K562 (cell line): ENCODE data around the gene PLP2. TPM values are rescaled to one million over a fixed set of nuclear protein-coding genes. Genes with fewer than 3 reads are reported as not detected.

ENCODE experiments used
- ATAC-seq: fragments of 200-7000 bp; cut with Tn5 transposase; 3 replicates; pipeline ENCODE4 v1.9.1; 2020; ENCODE audit warnings: moderate library complexity
- BruUV-seq: library from RNA; stranded (reverse); fragments of 400-500 nt; replicated peaks from 2 replicates; lab custom pipeline; 2021; lab: Mats Ljungman, UMichigan
- CTCF ChIA-PET: fragments of 300-600 bp; formaldehyde crosslinking; extraction: SDS; loops from one replicate; lab custom pipeline; 2021; ENCODE audit warnings: low intra/inter-chr PET ratio; lab: Yijun Ruan, JAX
- POLR2A ChIA-PET: fragments of 300-600, 350-650 bp; sonication (Branson Sonifier 250); formaldehyde crosslinking; extraction: SDS; loops from one replicate; lab custom pipeline; 2021; ENCODE audit warnings: antibody characterized with exemption, inconsistent platforms; lab: Yijun Ruan, JAX
- DNase-seq, 4 experiments: peaks; one replicate each; pipeline versions ENCODE4 v3.0.0 to v3.0.0-alpha.2; 2011 to 2018; ENCODE audit warnings: low spot score in 3 of 4, mixed read lengths in 3 of 4; ENCODE audit errors: extremely low read depth in 1 of 4
- FAIRE-seq: peaks from 2 replicates; lab custom pipeline; 2011; peaks lifted over from hg19 to GRCh38; lab: Jason Lieb, UNC
- H2AFZ ChIP-seq: 2 replicates; pipeline ENCODE4 v1.6.0; 2011; ENCODE audit warnings: low read depth, low read length, control low read depth, inconsistent platforms
- H3K27ac ChIP-seq: fragments of 200-600 bp; 3 replicates; pipeline ENCODE4 v1.8.0; 2011; ENCODE audit warnings: low read depth, mild to moderate bottlenecking, control low read depth, inconsistent platforms, low read length, moderate library complexity, mixed read lengths; ENCODE audit errors: extremely low read depth
- H3K27me3 ChIP-seq, 2 experiments: fragments of 300-600 bp in 1 of 2; 2 replicates in 1 of 2; 3 replicates in 1 of 2; pipeline versions ENCODE4 v1.6.0 to v1.8.0; 2011; ENCODE audit warnings: inconsistent platforms in 2 of 2, low read length in 2 of 2, mild to moderate bottlenecking in 1 of 2, mixed read lengths in 1 of 2, moderate library complexity in 1 of 2; ENCODE audit not compliant: control insufficient read depth in 2 of 2, insufficient read depth in 2 of 2
- H3K36me3 ChIP-seq: fragments of 300-600 bp; 3 replicates; pipeline ENCODE4 v1.8.0; 2011; ENCODE audit warnings: mild to moderate bottlenecking, low read length, inconsistent platforms; ENCODE audit not compliant: control insufficient read depth, insufficient read depth
- H3K4me1 ChIP-seq, 2 experiments: fragments of 200-600 bp in 1 of 2; replicated peaks in 1 of 2; 2 replicates in 1 of 2; 3 replicates in 1 of 2; pipeline versions ENCODE4 v1.5.1 to v1.8.0; 2011; ENCODE audit warnings: inconsistent platforms in 2 of 2, low read length in 2 of 2, mild to moderate bottlenecking in 1 of 2, mixed read lengths in 1 of 2, moderate library complexity in 1 of 2; ENCODE audit not compliant: control insufficient read depth in 2 of 2, insufficient read depth in 2 of 2
- H3K4me2 ChIP-seq: 2 replicates; pipeline ENCODE4 v1.6.1; 2011; ENCODE audit warnings: low read length, control low read depth, inconsistent platforms, mixed read lengths; ENCODE audit not compliant: insufficient read depth
- H3K4me3 ChIP-seq: fragments of 200-600 bp; sonication (generic), shearing (Covaris generic); 2 replicates; pipeline ENCODE4 v1.5.1; 2016; ENCODE audit warnings: control low read depth, inconsistent platforms
- H3K79me2 ChIP-seq: fragments of 200-600 bp; 3 replicates; pipeline ENCODE4 v1.8.0; 2011; ENCODE audit warnings: low read length, inconsistent platforms; ENCODE audit not compliant: control insufficient read depth, insufficient read depth
- H3K9ac ChIP-seq, 2 experiments: 2 replicates each; pipeline versions ENCODE4 v1.6.0 to v1.6.1; 2011; ENCODE audit warnings: low read depth in 2 of 2, low read length in 2 of 2, control low read depth in 1 of 2, inconsistent platforms in 1 of 2, mild to moderate bottlenecking in 1 of 2, mixed read lengths in 1 of 2; ENCODE audit not compliant: insufficient read depth in 1 of 2
- H3K9me1 ChIP-seq: one replicate; pipeline ENCODE4 v1.6.0; 2011; ENCODE audit warnings: inconsistent platforms, mild to moderate bottlenecking, low read length, moderate library complexity; ENCODE audit not compliant: control insufficient read depth, insufficient read depth
- H3K9me3 ChIP-seq: replicated peaks from 2 replicates; pipeline ENCODE4 v1.5.1; 2011; ENCODE audit warnings: low read depth, low read length, inconsistent platforms; ENCODE audit not compliant: control insufficient read depth, insufficient read depth
- H4K20me1 ChIP-seq: replicated peaks from 2 replicates; pipeline ENCODE4 v1.6.1; 2011; ENCODE audit warnings: low read length, inconsistent platforms, mixed read lengths; ENCODE audit not compliant: control insufficient read depth, insufficient read depth
- ADNP ChIP-seq: fragments of 200-800 bp; sonication (Bioruptor generic); IDR thresholded peaks from 2 replicates; pipeline ENCODE4 v1.6.1; 2016; ENCODE audit warnings: missing genetic modification characterization, missing compliant biosample characterization
- ATF7 ChIP-seq: fragments of 450-650 bp; IDR thresholded peaks from 2 replicates; pipeline ENCODE4 v1.7.1; 2014; ENCODE audit warnings: mild to moderate bottlenecking, moderate library complexity
- ELF4 ChIP-seq: fragments of 450-650 bp; formaldehyde crosslinking; IDR thresholded peaks from 2 replicates; pipeline ENCODE4 v1.4.0; 2022; ENCODE audit warnings: missing genetic modification characterization
- ESRRA ChIP-seq: fragments of 450-650 bp; IDR thresholded peaks from 2 replicates; pipeline ENCODE4 v1.6.1; 2014; ENCODE audit warnings: low read depth, mild to moderate bottlenecking, moderate library complexity, borderline replicate concordance
- GABPA ChIP-seq: fragments of 200-800 bp; sonication (Bioruptor generic); conservative IDR thresholded peaks from 2 replicates; pipeline ENCODE4 v1.6.1; 2016; ENCODE audit warnings: low read depth, missing genetic modification characterization, missing compliant biosample characterization
- NBN ChIP-seq: fragments of 450-650 bp; IDR thresholded peaks from 2 replicates; pipeline ENCODE4 v1.6.1; 2016; ENCODE audit warnings: low read depth, mild to moderate bottlenecking
- PML ChIP-seq: IDR thresholded peaks from 2 replicates; pipeline ENCODE4 v1.6.1; 2012; ENCODE audit warnings: low read length, inconsistent platforms
- SMARCB1 ChIP-seq: IDR thresholded peaks from 2 replicates; pipeline ENCODE4 v1.6.1; 2011; ENCODE audit warnings: improper control_type of control experiment, low read depth; ENCODE audit not compliant: insufficient read length
- ZFP30 ChIP-seq: fragments of 250-450 bp; sonication (Bioruptor Pico); IDR thresholded peaks from 2 replicates; pipeline ENCODE4 v1.8.0; 2022; ENCODE audit warnings: moderate library complexity, mild to moderate bottlenecking, inconsistent platforms, borderline replicate concordance
- ZFP36 ChIP-seq: fragments of 150-350 bp; IDR thresholded peaks from 2 replicates; pipeline ENCODE4 v1.6.1; 2018; ENCODE audit warnings: low read length, low read depth; ENCODE audit not compliant: partially characterized antibody
- ZHX1 ChIP-seq: fragments of 150-350 bp; conservative IDR thresholded peaks from 2 replicates; pipeline ENCODE4 v1.6.1; 2014; ENCODE audit warnings: low read length
- ZNF24 ChIP-seq: fragments of 450-650 bp; IDR thresholded peaks from 2 replicates; pipeline ENCODE4 v1.6.1; 2016
- WGBS: fragments of 100-300 bp; shearing (Covaris generic); methylation state at CpG from one replicate; pipeline ENCODE4 v1.1.6; 2016; ENCODE audit warnings: low coverage, mixed read lengths; ENCODE audit not compliant: insufficient coverage; ENCODE audit errors: missing lambda C conversion rate; 5-methylcytosine and 5-hydroxymethylcytosine counted together
- in situ Hi-C: fragments of 300-500 bp; cut with MboI; formaldehyde crosslinking; loops from 4 replicates; pipeline ENCODE4 v1.15.0; 2018; ENCODE audit warnings: inconsistent platforms, mixed read lengths
- intact Hi-C: fragments of 100-400 bp; cut with micrococcal nuclease; formaldehyde crosslinking; loops from 2 replicates; pipeline ENCODE4 v1.14.2; 2022
- polyA plus RNA-seq, 8 experiments: library from polyadenylated mRNA; depleted of rRNA in 4 of 8; stranded (reverse) in 5 of 8; unstranded in 3 of 8; fragments of >200 nt; fragmentation: Nextera tagmentation in 2 of 8; fragmentation: Illumina TruSeq in 1 of 8; extraction: Ambion mirVana in 2 of 8; extraction: Trizol in 1 of 8; gene quantifications; 2 replicates each; pipeline versions ENCODE4 v1.2.1 to v1.2.3, GENCODE V29; 2011 to 2014; ENCODE audit warnings: inconsistent platforms in 1 of 8, missing spikeins in 1 of 8
- total RNA-seq, 7 experiments: library from RNA; depleted of rRNA in 6 of 7; stranded (reverse); fragments of >200 nt in 6 of 7; fragmentation: Illumina TruSeq in 2 of 7; extraction: Trizol in 2 of 7; gene quantifications; 2 replicates each; pipeline versions ENCODE4 v1.2.1 to v1.2.3, GENCODE V29; 2011 to 2021; ENCODE audit warnings: low replicate concordance in 1 of 7
- TF ChIP-seq, protein P1 (sequence below): sonication (generic); formaldehyde crosslinking; IDR thresholded peaks from 2 replicates; pipeline ENCODE4 v1.8.0; 2023; ENCODE audit warnings: missing genetic modification reagents, mild to moderate bottlenecking, borderline replicate concordance

PLP2 gene
- total and polyA plus RNA-seq, 9 of the 15 experiments (the other 6 are each of a cell fraction or from before 2014, with no cell fraction given), result 34.7 to 236 (median 112) TPM

DNA sequence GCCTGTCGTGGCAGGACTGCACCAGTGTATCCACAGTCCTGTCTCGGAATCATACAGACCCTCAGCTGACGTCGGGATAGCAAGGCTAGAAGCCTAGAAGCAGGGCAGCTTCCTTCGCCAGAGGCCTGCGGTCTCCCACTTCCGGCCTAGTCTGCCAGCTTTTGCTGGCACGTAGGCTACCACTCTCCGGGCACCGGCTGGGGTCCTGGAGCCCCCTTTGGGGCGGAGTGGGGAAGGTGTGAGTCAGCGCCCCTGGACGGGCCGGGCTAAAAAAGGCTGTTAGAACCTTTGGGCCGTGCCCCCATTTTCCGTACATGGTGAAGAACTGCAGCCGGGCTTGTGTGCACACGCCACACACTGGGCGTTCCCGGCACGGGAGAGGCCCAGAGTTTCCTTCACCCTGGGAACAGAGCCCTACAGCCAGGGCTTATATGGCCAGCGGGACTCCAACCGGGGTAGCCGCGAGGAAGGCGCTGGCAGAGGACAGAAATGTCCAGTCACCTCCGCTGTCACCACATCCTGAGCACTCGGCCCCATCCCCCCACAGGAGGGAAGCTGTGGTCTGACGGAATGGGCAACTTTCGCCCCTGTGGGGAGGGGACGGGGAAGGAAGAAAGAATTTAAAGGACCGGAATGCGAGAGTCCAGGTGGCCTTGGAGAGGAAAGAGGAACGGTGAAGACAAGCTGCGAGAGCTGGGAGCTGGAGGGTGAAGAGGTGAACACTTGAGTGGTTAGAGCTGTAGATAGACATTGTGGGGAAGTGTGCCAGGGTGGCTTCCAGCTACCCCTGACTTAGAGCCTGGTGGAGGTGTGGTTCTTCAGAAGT lies 4.6 kb upstream of the PLP2 start:
- H3K4me2 ChIP-seq, result peak overlapping the region; percentile 81
- H3K9me1 ChIP-seq, result no peaks in the 10 kb centered on the region
- FAIRE-seq (peak; percentile 94), DNase-seq (peak; percentile 45 to 78 (median 56)), ATAC-seq (peak; percentile 61)
- intact Hi-C loops (no loop called here), in situ Hi-C loops (no loop called here)
- no peaks in the 10 kb centered on the region for H3K36me3 ChIP-seq
- H3K4me1 ChIP-seq, result peaks cover 41 to 63% of the 10 kb centered on the region in 2 experiments
- H3K9ac ChIP-seq, result peak overlapping the region; percentile 87 to 89
- peaks cover 17% of the 10 kb centered on the region; the same call in 2 of the 3 replicates for H3K79me2 ChIP-seq
- no peaks in the 10 kb centered on the region for H4K20me1 ChIP-seq
- POLR2A ChIA-PET, result interaction anchor here (0.5 to 2.1 kb wide), 6 partner anchors 9 to 1031 kb away, joined by 3 to 8 read pairs (median 3); no protein-coding TSS in a partner anchor
- 6% methylated on average over 27 of the region's 35 CpGs for WGBS
- H3K4me3 ChIP-seq, result peak overlapping the region; percentile 26
- no peaks in the 10 kb centered on the region for H3K9me3 ChIP-seq
- peak overlapping the region; percentile 86 for H2AFZ ChIP-seq
- BruUV-seq, result TSS peak; percentile 85
- CTCF ChIA-PET, result no interaction called here
- H3K27ac ChIP-seq, result peak overlapping the region; percentile 86
- H3K27me3 ChIP-seq, result no peaks in the 10 kb centered on the region
- TF ChIP-seq SMARCB1 (no peak), PML (no peak), GABPA (tag) (peak; percentile 65), ELF4 (CRISPR knock-in tag) (no peak), ZNF24 (peak; percentile 57), ZFP30 (no peak), ATF7 (0 out of 2 replicates have a peak, but pooled peaks have one; percentile 56), ADNP (tag) (no peak), ZFP36 (no peak), NBN (peak; percentile 77), ESRRA (peak; percentile 79; the same call in 1 of the 2 replicates), ZHX1 (no peak)
- TF ChIP-seq, protein P1, sequence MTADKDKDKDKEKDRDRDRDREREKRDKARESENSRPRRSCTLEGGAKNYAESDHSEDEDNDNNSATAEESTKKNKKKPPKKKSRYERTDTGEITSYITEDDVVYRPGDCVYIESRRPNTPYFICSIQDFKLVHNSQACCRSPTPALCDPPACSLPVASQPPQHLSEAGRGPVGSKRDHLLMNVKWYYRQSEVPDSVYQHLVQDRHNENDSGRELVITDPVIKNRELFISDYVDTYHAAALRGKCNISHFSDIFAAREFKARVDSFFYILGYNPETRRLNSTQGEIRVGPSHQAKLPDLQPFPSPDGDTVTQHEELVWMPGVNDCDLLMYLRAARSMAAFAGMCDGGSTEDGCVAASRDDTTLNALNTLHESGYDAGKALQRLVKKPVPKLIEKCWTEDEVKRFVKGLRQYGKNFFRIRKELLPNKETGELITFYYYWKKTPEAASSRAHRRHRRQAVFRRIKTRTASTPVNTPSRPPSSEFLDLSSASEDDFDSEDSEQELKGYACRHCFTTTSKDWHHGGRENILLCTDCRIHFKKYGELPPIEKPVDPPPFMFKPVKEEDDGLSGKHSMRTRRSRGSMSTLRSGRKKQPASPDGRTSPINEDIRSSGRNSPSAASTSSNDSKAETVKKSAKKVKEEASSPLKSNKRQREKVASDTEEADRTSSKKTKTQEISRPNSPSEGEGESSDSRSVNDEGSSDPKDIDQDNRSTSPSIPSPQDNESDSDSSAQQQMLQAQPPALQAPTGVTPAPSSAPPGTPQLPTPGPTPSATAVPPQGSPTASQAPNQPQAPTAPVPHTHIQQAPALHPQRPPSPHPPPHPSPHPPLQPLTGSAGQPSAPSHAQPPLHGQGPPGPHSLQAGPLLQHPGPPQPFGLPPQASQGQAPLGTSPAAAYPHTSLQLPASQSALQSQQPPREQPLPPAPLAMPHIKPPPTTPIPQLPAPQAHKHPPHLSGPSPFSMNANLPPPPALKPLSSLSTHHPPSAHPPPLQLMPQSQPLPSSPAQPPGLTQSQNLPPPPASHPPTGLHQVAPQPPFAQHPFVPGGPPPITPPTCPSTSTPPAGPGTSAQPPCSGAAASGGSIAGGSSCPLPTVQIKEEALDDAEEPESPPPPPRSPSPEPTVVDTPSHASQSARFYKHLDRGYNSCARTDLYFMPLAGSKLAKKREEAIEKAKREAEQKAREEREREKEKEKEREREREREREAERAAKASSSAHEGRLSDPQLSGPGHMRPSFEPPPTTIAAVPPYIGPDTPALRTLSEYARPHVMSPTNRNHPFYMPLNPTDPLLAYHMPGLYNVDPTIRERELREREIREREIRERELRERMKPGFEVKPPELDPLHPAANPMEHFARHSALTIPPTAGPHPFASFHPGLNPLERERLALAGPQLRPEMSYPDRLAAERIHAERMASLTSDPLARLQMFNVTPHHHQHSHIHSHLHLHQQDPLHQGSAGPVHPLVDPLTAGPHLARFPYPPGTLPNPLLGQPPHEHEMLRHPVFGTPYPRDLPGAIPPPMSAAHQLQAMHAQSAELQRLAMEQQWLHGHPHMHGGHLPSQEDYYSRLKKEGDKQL (CRISPR knock-in tag), result no peak
